ENCODE data around the gene AFAP1L2.

GRCh38 chr10:114453576-114453975 lies 49.3 kb upstream of the AFAP1L2 start:
- TF ChIP-seq JUND (IDR thresholded peaks at IDR 0.05; ENCODE audit: borderline replicate concordance, low read depth, low read length) (no peak), JUND (tag; IDR thresholded peaks at IDR 0.05; ENCODE audit: borderline replicate concordance, low read depth, low read length) (no peak), HCFC1 (IDR thresholded peaks at IDR 0.05; ENCODE audit: low read depth, low read length) (no peak)

Measured in K562 (cell line).